ENCODE measurements around the gene HDDC3.

Gene HDDC3

DNA sequence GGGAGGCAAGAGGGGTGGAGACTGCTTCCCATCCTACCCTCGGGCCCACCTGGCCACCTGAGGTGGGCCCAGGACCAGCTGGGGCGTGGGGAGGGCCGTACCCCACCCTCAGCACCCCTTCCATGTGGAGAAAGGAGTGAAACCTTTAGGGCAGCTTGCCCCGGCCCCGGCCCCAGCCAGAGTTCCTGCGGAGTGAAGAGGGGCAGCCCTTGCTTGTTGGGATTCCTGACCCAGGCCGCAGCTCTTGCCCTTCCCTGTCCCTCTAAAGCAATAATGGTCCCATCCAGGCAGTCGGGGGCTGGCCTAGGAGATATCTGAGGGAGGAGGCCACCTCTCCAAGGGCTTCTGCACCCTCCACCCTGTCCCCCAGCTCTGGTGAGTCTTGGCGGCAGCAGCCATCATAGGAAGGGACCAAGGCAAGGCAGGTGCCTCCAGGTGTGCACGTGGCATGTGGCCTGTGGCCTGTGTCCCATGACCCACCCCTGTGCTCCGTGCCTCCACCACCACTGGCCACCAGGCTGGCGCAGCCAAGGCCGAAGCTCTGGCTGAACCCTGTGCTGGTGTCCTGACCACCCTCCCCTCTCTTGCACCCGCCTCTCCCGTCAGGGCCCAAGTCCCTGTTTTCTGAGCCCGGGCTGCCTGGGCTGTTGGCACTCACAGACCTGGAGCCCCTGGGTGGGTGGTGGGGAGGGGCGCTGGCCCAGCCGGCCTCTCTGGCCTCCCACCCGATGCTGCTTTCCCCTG lies 50.2 kb downstream of the HDDC3 start:
- H3K4me3 ChIP-seq (ENCODE audit: low read length), result no peak overlapping the region
- no peaks in the 10 kb centered on the region for H3K9me3 ChIP-seq (ENCODE audit: control insufficient read depth, insufficient read depth, low read length)
- H3K27me3 ChIP-seq (ENCODE audit: control insufficient read depth, insufficient read depth, low read length), result no peaks in the 10 kb centered on the region
- DNase-seq (ENCODE audit: low read depth, low spot score), result no peak
- WGBS (ENCODE audit: insufficient coverage, insufficient read length), result no CpG with 5 or more reads among the region's 19 CpGs
- peaks cover 25% of the 10 kb centered on the region for H3K36me3 ChIP-seq (ENCODE audit: control insufficient read depth, insufficient read depth, low read length)
- no peak overlapping the region for H3K27ac ChIP-seq (ENCODE audit: low read length)
- H3K4me1 ChIP-seq (ENCODE audit: control insufficient read depth, insufficient read depth, low read length), result peaks cover 2% of the 10 kb centered on the region

DNA sequence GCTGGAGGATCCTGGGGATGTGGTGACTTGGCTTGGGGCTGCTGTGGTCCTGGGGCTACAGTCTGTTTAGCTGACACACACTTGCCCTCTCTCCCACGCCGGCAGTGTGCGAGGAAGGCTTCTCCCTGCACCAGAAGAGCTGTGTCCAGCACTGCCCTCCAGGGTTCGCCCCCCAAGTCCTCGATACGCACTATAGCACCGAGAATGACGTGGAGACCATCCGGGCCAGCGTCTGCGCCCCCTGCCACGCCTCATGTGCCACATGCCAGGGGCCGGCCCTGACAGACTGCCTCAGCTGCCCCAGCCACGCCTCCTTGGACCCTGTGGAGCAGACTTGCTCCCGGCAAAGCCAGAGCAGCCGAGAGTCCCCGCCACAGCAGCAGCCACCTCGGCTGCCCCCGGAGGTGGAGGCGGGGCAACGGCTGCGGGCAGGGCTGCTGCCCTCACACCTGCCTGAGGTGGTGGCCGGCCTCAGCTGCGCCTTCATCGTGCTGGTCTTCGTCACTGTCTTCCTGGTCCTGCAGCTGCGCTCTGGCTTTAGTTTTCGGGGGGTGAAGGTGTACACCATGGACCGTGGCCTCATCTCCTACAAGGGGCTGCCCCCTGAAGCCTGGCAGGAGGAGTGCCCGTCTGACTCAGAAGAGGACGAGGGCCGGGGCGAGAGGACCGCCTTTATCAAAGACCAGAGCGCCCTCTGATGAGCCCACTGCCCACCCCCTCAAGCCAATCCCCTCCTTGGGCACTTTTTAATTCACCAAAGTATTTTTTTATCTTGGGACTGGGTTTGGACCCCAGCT lies 51.0 kb downstream of the HDDC3 start:
- no peak for DNase-seq (ENCODE audit: low read depth, low spot score)
- H3K27me3 ChIP-seq (ENCODE audit: control insufficient read depth, insufficient read depth, low read length), result no peaks in the 10 kb centered on the region
- no peaks in the 10 kb centered on the region for H3K9me3 ChIP-seq (ENCODE audit: control insufficient read depth, insufficient read depth, low read length)
- H3K36me3 ChIP-seq (ENCODE audit: control insufficient read depth, insufficient read depth, low read length), result peaks cover 25% of the 10 kb centered on the region
- H3K4me3 ChIP-seq (ENCODE audit: low read length), result no peak overlapping the region
- H3K27ac ChIP-seq (ENCODE audit: low read length), result no peak overlapping the region
- peaks cover 2% of the 10 kb centered on the region for H3K4me1 ChIP-seq (ENCODE audit: control insufficient read depth, insufficient read depth, low read length)
- no CpG with 5 or more reads among the region's 35 CpGs for WGBS (ENCODE audit: insufficient coverage, insufficient read length)

DNA sequence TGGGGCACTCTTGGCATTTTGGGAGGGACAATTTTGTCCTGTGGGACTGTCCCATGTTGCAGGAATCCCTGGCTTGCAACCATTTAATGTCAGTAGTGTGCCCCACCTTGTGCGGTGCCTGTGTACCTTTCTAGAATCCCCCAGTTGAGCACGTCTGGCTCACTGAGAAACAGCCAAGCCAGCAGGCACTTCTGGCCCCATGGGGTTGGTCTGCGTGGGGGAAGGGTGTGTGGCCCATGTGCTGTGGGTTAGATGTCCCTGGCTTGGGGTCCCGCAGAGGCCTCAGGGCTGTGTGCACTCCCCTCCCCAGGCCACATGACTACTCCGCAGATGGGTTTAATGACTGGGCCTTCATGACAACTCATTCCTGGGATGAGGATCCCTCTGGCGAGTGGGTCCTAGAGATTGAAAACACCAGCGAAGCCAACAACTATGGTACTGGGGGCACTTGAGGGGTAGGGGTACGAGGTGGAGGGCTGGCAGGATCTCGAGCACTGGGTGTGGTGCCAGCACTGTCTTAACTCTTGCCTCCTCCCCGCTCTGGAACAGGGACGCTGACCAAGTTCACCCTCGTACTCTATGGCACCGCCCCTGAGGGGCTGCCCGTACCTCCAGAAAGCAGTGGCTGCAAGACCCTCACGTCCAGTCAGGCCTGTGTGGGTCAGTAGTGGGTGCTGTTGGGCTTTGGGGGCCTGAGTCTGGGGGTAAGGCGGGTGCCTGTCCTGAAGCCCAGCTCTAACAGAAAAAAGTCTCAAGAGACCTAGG lies 51.8 kb downstream of the HDDC3 start:
- no CpG with 5 or more reads among the region's 16 CpGs for WGBS (ENCODE audit: insufficient coverage, insufficient read length)

More for the DNA sequence above, 51.8 kb downstream of the HDDC3 start:
- Histone ChIP-seq H3K4me1 (ENCODE audit: control insufficient read depth, insufficient read depth, low read length) (peaks cover 2% of the 10 kb centered on the region), H3K4me3 (ENCODE audit: low read length) (no peak overlapping the region), H3K36me3 (ENCODE audit: control insufficient read depth, insufficient read depth, low read length) (peaks cover 25% of the 10 kb centered on the region), H3K27me3 (ENCODE audit: control insufficient read depth, insufficient read depth, low read length) (no peaks in the 10 kb centered on the region), H3K9me3 (ENCODE audit: control insufficient read depth, insufficient read depth, low read length) (no peaks in the 10 kb centered on the region), H3K27ac (ENCODE audit: low read length) (no peak overlapping the region)
- DNase-seq (ENCODE audit: low read depth, low spot score), result no peak

Measured in iPS DF 6.9 (cell line).